Measurements from ENCODE around the gene PIM1.
"Not testable (repeated sequence)": the region's sequence is repeated elsewhere in the genome, so short reads cannot be mapped to it uniquely, and the experiment has no call there.

PIM1 gene

DNA sequence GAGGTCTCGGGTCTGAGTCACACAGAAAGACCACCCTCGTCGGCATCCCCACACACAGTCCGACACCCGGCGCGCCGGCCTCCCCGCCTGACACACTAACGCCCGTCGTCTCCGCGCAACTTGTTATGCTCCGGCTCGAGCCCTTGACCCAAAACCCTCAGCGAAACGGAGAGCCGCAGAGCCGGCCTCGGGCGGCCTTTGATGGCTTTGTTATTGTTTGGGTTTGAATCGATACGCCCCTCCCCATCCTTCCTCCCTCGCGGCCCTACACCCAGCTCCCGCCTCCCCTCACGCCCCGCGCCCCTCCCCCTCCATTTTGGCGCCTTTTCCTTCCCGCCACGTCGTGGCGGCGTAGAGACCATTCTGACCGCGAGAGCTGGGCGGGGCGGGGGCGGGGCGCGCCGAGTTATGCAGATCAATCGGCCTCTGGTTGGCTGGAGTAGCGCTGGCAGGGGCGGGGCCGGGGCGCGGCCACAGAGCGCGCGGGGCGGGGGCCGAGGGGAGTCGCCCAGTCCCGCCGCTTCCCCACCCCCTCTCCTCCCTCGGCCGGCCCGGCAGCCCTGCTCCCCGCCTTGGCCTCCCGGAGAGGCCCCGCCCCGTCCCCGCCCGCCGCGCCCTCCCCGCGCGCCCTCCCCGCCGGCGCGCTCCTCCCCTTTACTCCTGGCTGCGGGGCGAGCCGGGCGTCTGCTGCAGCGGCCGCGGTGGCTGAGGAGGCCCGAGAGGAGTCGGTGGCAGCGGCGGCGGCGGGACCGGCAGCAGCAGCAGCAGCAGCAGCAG lies at the start of gene PIM1:
Gene PIM1 (plus strand): TSS at position 657 of the 777 bp plus-strand sequence. CDS start 424 bp downstream, outside the sequence.
- DNase-seq, result peak; percentile 100

- no peak for DNase-seq
Measured at GRCh38 chr6:37121556-37121955, 48.4 kb upstream of the PIM1 start.

GRCh38 chr6:37122861-37123260 lies 47.1 kb upstream of the PIM1 start:
- DNase-seq, result no peak

- DNase-seq, result no peak
Measured at GRCh38 chr6:37123957-37124729, 45.8 kb upstream of the PIM1 start.

- DNase-seq, result no peak
Measured at GRCh38 chr6:37125774-37126492, 44.0 kb upstream of the PIM1 start.

GRCh38 chr6:37126493-37126958 lies 43.4 kb upstream of the PIM1 start:
- DNase-seq, result no peak

DNA sequence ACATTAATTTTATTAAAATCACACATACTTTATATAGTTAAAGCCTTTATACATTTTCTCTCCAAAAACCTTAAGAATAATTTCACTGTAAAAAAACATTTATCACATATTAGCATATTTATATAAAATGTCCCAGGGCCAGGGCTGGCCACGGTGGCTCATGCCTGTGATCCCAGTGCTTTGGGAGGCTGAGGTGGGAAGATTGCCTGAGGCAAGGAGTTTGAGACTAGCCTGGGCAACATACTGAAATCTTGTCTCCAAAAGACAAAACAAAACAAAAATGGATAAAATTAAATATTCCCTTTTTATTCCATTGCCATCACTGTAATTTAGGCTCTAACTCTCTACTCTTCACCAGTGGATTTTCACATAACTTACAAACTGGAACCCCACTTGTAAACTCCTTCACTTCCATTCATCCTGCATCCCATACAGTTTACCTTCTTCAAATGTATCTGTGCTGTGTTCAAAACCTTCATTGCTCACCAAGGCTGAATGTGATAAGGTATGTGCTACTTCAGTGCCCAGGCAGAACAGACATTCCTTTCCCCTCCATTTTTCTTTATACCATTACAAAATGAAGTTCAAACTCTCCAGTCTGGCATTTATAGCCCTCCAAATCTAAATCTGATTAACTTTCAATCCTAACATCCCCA lies 42.9 kb upstream of the PIM1 start:
- no peak for DNase-seq

DNA sequence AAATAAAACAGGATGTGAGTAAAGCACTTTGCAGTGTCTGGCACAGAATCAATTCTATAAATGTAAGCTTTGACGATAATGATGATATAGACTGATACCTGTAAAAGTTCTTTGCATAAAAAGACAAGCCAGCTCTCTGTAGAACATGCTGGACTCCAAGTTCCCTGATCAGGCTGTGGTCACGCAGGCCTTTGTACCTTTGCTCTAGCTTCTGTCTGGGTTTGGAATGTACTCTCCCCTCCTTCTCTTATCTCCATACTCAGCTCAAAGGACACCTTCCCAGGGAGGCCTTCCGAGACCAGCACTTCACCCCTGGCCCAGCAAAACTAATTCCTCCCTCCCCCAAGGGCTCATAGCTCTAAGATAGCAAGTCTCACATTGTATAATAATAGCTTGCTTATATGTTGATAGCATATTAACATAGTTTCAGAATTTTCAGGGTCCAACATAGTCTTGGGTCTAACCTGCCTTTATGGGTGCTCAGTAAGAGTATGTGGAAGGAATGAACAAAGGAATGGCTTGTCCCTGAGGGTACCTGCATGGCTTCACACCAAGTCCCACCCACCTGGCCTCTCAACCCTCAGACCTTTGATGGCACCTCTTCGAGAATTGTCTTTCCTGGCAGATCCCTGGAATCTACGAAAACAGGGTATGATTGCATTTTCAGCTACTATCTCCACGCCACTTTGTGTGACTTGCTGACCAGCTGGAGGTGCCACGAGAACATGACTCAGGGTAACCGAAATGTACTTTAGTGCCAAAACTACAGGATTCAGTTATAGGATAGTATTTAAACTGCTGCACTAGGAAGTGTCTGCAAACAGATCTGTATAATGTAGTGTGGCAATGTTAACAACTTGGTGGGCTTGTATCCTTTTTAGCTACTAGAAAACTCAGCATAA lies 41.7 kb upstream of the PIM1 start:
- no peak for DNase-seq

DNA sequence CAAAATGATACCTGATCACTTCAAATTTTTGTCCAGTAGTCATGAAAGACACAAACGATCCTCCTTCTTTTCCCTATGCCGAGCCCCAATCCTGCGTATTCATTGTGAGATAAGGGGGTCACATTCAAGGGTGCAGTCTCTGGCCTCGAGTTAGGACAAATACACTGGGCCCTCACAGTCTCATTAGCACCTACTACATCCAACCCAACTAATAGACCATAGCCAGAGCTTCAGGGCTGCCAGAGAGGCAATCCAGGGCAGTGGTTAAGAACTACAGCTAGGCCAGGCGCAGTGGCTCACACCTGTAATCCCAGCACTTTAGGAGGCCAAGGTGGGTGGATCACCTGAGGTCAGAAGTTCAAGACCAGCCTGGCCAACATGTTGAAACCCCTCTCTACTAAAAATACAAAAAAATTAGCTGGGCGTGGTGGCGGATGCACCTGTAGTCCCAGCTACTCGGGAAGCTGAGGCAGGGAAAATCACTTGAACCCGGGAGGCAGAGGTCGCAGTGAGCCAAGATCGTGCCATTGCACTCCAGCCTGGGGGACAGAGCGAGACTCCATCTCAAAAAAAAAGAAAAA lies 41.0 kb upstream of the PIM1 start:
- DNase-seq, result not testable (repeated sequence)

DNA sequence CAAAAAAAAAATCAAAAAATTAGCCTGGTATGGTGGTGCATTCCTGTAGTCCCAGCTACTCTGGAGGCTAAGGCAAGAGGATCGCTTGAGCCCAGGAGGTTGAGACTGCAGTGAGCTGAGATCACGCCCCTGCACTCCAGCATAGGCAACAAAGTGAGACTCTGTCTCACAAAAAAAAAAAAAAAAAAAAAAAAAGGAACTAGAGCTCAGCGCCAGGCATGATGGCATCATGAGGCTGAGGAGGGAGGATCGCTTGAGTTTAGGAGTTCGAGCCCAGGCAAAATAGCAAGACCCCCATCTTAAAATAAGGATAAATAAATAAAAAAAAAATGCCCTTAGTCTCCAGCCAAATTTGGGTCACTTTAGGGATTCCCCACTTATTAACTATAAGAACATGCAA lies 40.4 kb upstream of the PIM1 start:
- DNase-seq, result no peak

DNA sequence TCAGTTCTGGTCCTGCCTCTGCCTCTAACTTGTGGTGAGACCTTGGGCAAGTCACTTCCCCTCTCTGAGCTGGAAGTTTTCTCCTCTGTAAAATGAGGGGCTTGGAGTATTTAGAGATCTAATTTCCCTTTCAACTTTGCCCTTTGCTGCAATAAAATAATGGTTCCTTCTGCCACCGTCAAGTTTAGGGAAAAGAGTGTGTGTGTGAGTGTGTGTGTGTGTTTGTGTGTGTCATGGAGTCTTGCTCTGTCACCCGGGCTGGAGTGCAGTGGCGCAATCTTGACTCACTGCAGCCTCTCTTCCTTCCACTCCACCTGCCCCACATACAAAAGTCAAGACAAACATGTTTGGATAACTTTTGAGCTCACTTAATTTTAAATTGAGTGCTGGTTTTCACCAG lies 39.2 kb upstream of the PIM1 start:
- no peak for DNase-seq

DNA sequence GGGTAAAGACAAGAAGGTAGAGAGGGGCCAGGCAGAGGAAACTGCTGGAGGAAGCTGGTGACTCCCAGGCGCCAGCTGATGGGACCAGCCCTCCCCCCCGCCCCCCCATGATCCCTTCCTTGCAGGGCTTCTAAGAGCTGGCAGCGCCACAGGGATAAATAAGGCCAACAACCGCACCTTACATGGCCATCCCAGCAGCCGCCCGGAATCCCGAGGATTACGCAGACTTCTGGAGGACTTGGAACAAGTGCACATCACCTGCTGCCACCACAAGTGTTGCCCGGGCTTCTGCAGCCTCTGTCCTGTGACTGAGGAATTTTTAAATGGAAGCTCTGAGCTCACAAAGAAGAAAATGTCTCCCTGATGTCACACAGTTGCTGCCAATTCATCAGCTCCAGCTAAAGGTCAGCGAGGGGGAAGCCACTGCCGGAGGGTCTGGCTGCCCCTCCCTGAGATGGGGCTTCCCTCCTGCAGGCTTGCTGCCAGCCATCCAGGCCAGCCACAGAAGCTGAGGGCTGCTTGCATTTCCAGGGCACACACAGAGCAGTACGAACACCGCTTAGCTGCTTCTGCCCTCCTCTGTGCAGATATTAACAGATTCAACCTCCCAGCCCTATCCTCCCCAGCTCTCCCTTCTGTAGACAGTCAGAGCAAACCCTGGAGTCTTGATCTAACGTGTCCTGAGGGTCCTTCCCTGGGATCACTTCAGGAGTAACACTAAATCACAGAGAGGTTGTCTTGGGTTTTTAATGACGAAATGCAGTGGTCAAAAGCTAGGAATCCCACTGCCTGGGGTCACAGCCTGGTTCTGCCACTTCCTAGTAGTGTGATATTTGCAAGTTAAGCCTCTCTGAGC lies 38.6 kb upstream of the PIM1 start:
- no peak for DNase-seq

DNA sequence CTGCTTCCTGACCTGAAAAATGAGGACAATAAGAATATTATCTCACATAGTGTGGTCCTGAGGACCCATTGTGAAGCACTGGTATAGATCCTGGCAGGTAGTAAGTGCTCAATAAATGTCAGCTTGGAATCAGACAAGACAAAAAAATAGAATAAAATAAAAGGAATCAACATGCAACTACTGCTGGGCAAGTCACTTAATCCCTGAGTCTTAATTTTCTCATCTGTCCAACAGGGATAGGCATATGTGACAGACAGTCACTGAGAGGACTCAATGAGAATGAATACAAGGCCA lies 38.0 kb upstream of the PIM1 start:
- no peak for DNase-seq

GRCh38 chr6:37134036-37134395 lies 35.9 kb upstream of the PIM1 start:
- DNase-seq, result no peak

- no peak for DNase-seq
Measured at GRCh38 chr6:37134396-37135191, 35.4 kb upstream of the PIM1 start.

- DNase-seq, result no peak
Measured at GRCh38 chr6:37135835-37136694, 33.9 kb upstream of the PIM1 start.

- no peak for DNase-seq
Measured at GRCh38 chr6:37136821-37137200, 33.1 kb upstream of the PIM1 start.

- no peak for DNase-seq
Measured at GRCh38 chr6:37137201-37138090, 32.5 kb upstream of the PIM1 start.

Measured in activated naive CD4-positive, alpha-beta T cell treated with anti-CD3 and anti-CD28 coated beads, Interleukin-2, amount 50 U/mL, for 16 hours (primary cell).